Measurements from ENCODE around the gene GALNT15.

Gene GALNT15

DNA sequence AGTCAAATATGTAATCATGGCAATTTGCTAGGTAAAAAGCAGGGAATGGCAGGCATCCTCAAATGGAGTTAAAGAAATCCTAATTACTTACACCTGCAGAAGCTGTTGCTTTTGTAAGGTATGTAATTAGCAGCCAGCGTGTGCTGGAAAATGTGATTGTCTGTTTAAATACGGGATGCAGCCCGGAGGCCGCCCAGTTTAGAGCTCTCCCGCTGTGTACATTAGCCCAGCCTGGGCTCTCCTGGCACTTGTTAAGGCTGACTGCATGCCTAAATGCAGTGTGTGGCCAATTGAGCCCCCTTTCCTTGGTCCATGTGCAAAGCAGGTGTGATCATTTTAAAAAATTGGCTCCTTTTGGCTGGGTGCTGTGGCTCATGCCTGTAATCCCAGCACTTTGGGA is 81.2 kb downstream of the GALNT15 start:
- no peak for DNase-seq

- DNase-seq: no peak
Measured at GRCh38 chr3:16257309-16257708, 82.8 kb downstream of the GALNT15 start.

GRCh38 chr3:16258177-16258576 is 83.7 kb downstream of the GALNT15 start:
- no peak for DNase-seq

GRCh38 chr3:16258866-16259265 is 84.4 kb downstream of the GALNT15 start:
- DNase-seq: no peak

DNA sequence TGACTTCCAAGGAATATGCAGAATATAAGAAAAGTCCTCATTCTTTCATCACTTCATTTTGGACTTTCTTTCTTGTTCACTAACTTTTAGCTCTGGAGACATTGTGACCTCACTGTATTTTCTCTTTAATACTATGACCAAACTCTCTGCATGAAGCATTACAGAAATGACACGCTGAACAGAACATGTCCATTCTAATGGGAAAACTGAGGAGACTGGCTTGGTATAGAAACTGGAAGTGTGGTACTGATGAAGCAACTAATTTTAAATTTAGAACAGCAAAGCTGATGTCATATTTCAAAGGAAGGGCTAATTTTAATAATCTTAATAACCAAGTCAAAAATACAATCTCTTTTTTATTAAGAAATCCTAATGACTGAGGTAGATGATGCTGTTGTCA is 85.6 kb downstream of the GALNT15 start:
- DNase-seq: no peak

DNA sequence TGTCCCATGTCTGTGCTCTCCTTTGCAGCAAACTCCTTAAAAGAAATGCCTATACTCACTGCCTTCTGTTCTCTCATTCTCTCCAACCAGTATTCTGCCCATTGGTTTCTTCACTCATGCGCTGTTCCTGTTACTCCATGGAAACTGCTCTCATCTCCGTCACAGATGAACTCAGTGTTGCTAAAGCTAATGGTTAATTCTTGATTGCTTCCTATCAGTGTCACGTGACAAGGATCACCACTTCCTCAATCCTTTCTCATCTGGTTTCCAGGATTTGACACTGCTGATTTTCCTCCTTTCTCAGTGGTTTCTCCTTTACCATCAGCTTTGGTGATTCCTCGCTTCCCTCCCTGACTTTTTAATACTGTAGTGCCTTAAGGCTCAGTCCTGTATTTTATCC is 87.7 kb downstream of the GALNT15 start:
- DNase-seq: no peak

GRCh38 chr3:16264174-16264707 is 89.8 kb downstream of the GALNT15 start:
- peak; percentile 28 for DNase-seq

- peak; percentile 100 for DNase-seq
Measured at GRCh38 chr3:16264708-16265454, 90.4 kb downstream of the GALNT15 start, which contains the start of the genes DPH3 and OXNAD1. DPH3 (minus strand) TSS chr3:16264943; CDS start chr3:16264876, 67 bp downstream. OXNAD1 (plus strand) TSS chr3:16265212; CDS start chr3:16270953, 5,741 bp downstream.

DNA sequence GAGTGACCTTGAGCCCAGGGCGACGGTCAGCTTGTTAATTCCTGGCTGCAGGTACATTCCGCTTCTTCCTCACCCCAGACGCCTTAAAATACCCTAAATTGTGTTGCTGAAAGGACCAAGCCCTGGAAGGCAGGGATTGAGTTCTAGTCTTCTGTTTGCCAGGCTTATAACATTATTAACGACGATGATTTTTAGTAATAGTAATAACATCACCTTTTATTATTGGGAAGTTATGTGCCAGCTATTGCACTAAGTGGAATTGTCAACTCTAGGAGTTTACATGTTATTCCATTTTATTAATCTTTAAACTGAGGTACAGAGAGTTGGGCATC is 90.9 kb downstream of the GALNT15 start:
- no peak for DNase-seq

GRCh38 chr3:16266714-16267113 is 92.2 kb downstream of the GALNT15 start:
- DNase-seq: no peak

- DNase-seq: no peak
Measured at GRCh38 chr3:16270855-16271254, 96.4 kb downstream of the GALNT15 start.

DNA sequence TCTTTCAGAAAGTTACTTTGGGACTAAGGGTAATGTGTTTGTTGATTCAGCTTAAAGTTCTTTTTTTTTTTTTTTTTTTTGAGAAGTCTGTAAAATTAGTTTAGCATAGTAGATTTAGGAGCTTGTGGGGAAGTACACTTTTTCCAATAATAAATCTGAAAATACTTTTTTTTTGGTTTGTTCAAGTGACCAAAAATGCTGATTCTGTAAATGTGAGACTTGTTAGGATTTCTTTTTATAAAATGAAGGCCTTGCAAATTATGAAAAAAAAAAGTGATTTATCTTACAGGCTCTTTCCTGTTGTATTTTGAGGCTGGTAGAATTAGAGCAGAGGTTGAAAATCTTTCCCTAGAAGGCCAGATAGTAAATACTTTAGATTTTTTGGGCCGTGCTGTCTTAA is 98.1 kb downstream of the GALNT15 start:
- no peak for DNase-seq

DNA sequence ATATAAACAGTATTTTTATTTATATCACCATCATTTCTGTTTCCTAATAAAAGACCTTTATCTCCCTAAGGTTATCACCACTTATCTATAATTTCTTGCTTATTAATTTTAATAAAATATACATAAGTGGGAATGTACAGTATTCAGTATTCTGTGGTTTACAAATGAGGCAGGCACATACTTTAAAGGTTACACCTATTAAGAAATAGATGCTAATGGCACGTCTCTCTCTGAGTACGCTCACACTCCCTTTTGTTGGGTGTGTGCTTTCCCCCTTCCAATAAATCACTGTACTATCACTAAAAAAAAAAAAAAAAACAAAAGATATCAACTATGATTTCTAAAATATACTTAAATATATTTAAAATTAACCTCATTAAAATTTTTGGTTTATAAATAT is 99.4 kb downstream of the GALNT15 start:
- DNase-seq: no peak

GRCh38 chr3:16277471-16277870 is 103.0 kb downstream of the GALNT15 start:
- DNase-seq: no peak

DNA sequence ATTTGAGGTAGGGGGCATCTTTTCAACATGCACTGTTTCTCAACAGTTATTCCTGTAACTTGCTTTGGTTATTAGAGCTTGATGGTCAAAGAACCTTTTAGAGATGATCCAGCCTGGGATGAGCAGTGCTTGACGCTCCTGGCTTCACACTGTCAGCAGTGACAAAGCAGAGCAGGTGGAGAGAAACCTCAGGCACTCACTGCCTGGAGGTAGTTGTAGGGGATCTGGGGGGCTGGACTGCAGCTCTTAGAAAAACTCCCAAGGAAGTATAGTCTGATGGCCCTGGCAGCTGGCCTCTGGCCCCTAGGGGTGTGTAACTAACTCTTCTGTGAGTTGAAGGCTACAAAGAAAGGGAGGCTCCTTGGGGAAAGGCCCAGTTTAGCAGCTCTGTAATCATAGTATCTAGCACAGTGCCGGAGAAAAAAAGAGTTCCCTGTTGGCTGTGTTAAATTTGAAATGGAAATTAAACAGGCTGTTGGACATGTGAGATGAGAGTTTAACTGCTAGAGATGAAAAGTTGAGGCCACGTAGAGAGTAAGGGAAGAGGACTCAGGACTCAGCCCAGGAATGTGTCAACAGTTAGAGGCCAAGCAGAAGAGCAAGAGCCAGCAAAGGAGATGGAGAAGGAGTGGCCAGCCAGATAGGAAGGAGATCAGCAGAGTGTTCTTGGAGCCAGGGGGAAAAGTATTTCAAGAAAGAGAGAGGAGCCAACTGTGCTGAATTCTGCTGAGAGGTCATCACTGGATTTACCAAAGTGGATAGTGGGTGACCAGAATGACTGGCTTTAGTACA is 104.7 kb downstream of the GALNT15 start:
- DNase-seq: peak; percentile 44

DNA sequence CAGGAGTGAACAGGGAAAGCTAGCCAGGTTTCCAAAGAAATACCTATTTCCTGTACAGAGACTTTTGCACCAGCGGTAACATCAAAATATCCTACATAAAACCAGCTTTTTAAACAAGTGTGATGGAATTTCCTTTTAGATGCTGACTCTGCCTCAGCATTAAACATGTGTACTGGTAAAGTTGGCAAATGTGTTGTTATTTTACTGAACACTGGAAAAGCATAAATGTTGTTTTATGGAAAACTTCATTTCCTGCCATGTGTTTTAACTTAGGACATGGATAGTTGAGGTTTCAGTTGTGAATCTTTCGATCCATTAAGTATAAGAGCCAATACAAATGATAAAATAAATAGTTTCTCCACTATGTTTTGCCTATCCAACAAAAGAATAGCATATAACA is 106.2 kb downstream of the GALNT15 start:
- DNase-seq: no peak
